AG09309 (cell line): ENCODE data around the gene BTD.

Experiments used
- DNase-seq: peaks from one replicate; pipeline ENCODE4 v3.0.0-alpha.2; 2010; ENCODE audit warnings: low read depth
- H3K4me3 ChIP-seq: 2 replicates; pipeline ENCODE4 v1.5.1; 2011; ENCODE audit warnings: mild to moderate bottlenecking, low read depth, low read length, moderate library complexity; ENCODE audit not compliant: control insufficient read depth
- TF ChIP-seq, protein P1 (sequence below): IDR thresholded peaks from 2 replicates; pipeline ENCODE4 v1.5.1; 2011; ENCODE audit warnings: mild to moderate bottlenecking, low read depth, low read length, inconsistent platforms; ENCODE audit not compliant: insufficient read depth, control insufficient read depth; ENCODE audit errors: missing control alignments

The BTD gene

DNA sequence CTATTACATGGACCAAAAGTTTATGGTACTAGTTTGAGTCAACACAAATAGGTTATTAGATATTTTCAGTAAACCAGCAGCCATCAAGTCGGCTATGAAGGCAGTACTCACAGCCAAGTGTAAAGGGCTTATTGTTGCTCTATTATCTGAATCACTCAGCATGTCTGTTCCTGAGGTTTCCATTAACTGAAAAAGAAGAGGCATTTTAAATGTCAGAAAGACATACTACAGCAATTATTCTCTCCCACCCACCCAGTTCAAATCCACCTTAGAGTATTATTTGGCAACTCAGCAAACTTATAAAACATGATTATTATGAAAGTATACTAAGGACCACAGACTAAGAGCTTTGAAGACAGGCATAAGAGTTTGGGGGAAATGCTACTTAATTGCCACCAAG, 93.1 kb downstream of the BTD start:
- TF ChIP-seq, protein P1, sequence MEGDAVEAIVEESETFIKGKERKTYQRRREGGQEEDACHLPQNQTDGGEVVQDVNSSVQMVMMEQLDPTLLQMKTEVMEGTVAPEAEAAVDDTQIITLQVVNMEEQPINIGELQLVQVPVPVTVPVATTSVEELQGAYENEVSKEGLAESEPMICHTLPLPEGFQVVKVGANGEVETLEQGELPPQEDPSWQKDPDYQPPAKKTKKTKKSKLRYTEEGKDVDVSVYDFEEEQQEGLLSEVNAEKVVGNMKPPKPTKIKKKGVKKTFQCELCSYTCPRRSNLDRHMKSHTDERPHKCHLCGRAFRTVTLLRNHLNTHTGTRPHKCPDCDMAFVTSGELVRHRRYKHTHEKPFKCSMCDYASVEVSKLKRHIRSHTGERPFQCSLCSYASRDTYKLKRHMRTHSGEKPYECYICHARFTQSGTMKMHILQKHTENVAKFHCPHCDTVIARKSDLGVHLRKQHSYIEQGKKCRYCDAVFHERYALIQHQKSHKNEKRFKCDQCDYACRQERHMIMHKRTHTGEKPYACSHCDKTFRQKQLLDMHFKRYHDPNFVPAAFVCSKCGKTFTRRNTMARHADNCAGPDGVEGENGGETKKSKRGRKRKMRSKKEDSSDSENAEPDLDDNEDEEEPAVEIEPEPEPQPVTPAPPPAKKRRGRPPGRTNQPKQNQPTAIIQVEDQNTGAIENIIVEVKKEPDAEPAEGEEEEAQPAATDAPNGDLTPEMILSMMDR = no peak
- DNase-seq = no peak
- H3K4me3 ChIP-seq = no peak overlapping the region
